HepG2 (cell line): Measurements from ENCODE around the gene CDK5R1. TPM values are rescaled to one million over a fixed set of nuclear protein-coding genes. Genes with fewer than 3 reads are reported as not detected.

Experiments used
- ATAC-seq: fragments of 200-7000 bp; cut with Tn5 transposase; 3 replicates; pipeline ENCODE4 v1.9.1; 2020; ENCODE audit warnings: mild to moderate bottlenecking, moderate library complexity
- BruUV-seq: library from RNA; stranded (reverse); fragments of 400-500 nt; replicated peaks from 2 replicates; lab custom pipeline; 2021; lab: Mats Ljungman, UMichigan
- CTCF ChIA-PET: fragments of 300-600 bp; formaldehyde crosslinking; extraction: SDS; loops from one replicate; lab custom pipeline; 2021; ENCODE audit warnings: low total read pairs, inconsistent platforms, low intra/inter-chr PET ratio; lab: Yijun Ruan, JAX
- POLR2A ChIA-PET: fragments of 350-600 bp; sonication (Branson Sonifier 250); formaldehyde crosslinking; loops from one replicate; lab custom pipeline; 2020; ENCODE audit warnings: antibody characterized with exemption, inconsistent platforms; lab: Yijun Ruan, JAX
- DNase-seq: peaks from one replicate; pipeline ENCODE4 v3.0.0-alpha.2; 2015; ENCODE audit warnings: low spot score
- FAIRE-seq: peaks from 3 replicates; lab custom pipeline; 2011; peaks lifted over from hg19 to GRCh38; lab: Jason Lieb, UNC
- H2AFZ ChIP-seq: one replicate; pipeline ENCODE4 v1.6.1; 2011; ENCODE audit warnings: low read length, inconsistent platforms
- H3K27ac ChIP-seq: fragments of 300-600 bp; 3 replicates; pipeline ENCODE4 v1.8.0; 2011; ENCODE audit warnings: mixed run types, mild to moderate bottlenecking, mixed read lengths, low read length, inconsistent platforms; ENCODE audit not compliant: insufficient read depth; ENCODE audit errors: extremely low read length
- H3K27me3 ChIP-seq, 2 experiments: fragments of 200-600 bp in 1 of 2; 2 replicates in 1 of 2; 3 replicates in 1 of 2; pipeline versions ENCODE4 v1.6.0 to v1.8.0; 2011; ENCODE audit warnings: low read length in 2 of 2, mild to moderate bottlenecking in 2 of 2, moderate library complexity in 2 of 2, inconsistent platforms in 1 of 2; ENCODE audit not compliant: insufficient read depth in 2 of 2, control insufficient read depth in 1 of 2
- H3K36me3 ChIP-seq, 2 experiments: fragments of 200-600 bp in 1 of 2; replicated peaks in 1 of 2; 2 replicates in 1 of 2; 3 replicates in 1 of 2; pipeline versions ENCODE4 v1.5.1 to v1.8.0; 2011; ENCODE audit warnings: low read length in 2 of 2, inconsistent platforms in 1 of 2; ENCODE audit not compliant: insufficient read depth in 2 of 2, control insufficient read depth in 1 of 2
- H3K4me1 ChIP-seq: 2 replicates; pipeline ENCODE4 v1.5.1; 2012; ENCODE audit warnings: low read length, inconsistent platforms; ENCODE audit not compliant: insufficient read depth
- H3K4me2 ChIP-seq: 2 replicates; pipeline ENCODE4 v1.6.0; 2011; ENCODE audit warnings: low read depth, low read length, inconsistent platforms
- H3K4me3 ChIP-seq, 3 experiments: fragments of 200-600 bp in 1 of 3; sonication (generic), shearing (Covaris generic) in 1 of 3; replicated peaks in 1 of 3; 2 replicates each; pipeline ENCODE4 v1.5.1; 2011 to 2016; ENCODE audit warnings: low read length in 3 of 3, inconsistent platforms in 2 of 3, low read depth in 2 of 3, mild to moderate bottlenecking in 2 of 3, control low read depth in 1 of 3, mixed read lengths in 1 of 3; ENCODE audit not compliant: insufficient read depth in 1 of 3
- H3K79me2 ChIP-seq: one replicate; pipeline ENCODE4 v1.6.1; 2011; ENCODE audit warnings: low read length, inconsistent platforms; ENCODE audit not compliant: insufficient read depth
- H3K9ac ChIP-seq: 2 replicates; pipeline ENCODE4 v1.6.0; 2011; ENCODE audit warnings: mild to moderate bottlenecking, low read depth, low read length, inconsistent platforms; ENCODE audit not compliant: insufficient read depth
- H3K9me3 ChIP-seq: 2 replicates; pipeline ENCODE4 v1.5.1; 2012; ENCODE audit warnings: mild to moderate bottlenecking, low read length
- H4K20me1 ChIP-seq: 2 replicates; pipeline ENCODE4 v1.6.0; 2011; ENCODE audit warnings: inconsistent platforms, mild to moderate bottlenecking, low read length, moderate library complexity; ENCODE audit not compliant: insufficient read depth
- ATF7 ChIP-seq, 2 experiments: fragments of 450-650 bp in 1 of 2; sonication (generic) in 1 of 2; formaldehyde crosslinking in 1 of 2; IDR thresholded peaks; 2 replicates each; pipeline versions ENCODE4 v1.4.0 to v1.6.1; 2016 to 2020; ENCODE audit warnings: antibody characterized with exemption in 1 of 2, mild to moderate bottlenecking in 1 of 2, missing genetic modification reagents in 1 of 2
- CREB1 ChIP-seq, 2 experiments: fragments of 450-650 bp in 1 of 2; IDR thresholded peaks; 2 replicates each; pipeline ENCODE4 v1.6.1; 2016 to 2017; ENCODE audit warnings: control low read depth in 1 of 2, mild to moderate bottlenecking in 1 of 2, missing compliant biosample characterization in 1 of 2, missing genetic modification characterization in 1 of 2
- TOE1 ChIP-seq: sonication (generic); formaldehyde crosslinking; IDR thresholded peaks from 2 replicates; pipeline ENCODE4 v1.4.0; 2020; ENCODE audit warnings: mild to moderate bottlenecking, missing genetic modification reagents
- WGBS: methylation state at CpG from one replicate; pipeline ENCODE4 v1.1.6; 2017; ENCODE audit warnings: low lambda C conversion rate; 5-methylcytosine and 5-hydroxymethylcytosine counted together
- in situ Hi-C: cut with HindIII; loops from 2 replicates; pipeline ENCODE4 v1.10.0; 2017; ENCODE audit warnings: low pct_unique_long_range_greater_than_20kb; ENCODE audit not compliant: extremely low pct_ligation_motif_present
- intact Hi-C: fragments of 100-400 bp; cut with micrococcal nuclease; formaldehyde crosslinking; loops from one replicate; pipeline ENCODE4 v1.10.0; 2022; ENCODE audit not compliant: unreplicated experiment
- polyA plus RNA-seq, 8 experiments: library from polyadenylated mRNA; depleted of rRNA in 3 of 8; stranded (reverse) in 7 of 8; unstranded in 1 of 8; fragments of >200 nt; fragmentation: Illumina TruSeq in 4 of 8; extraction: Trizol in 4 of 8; gene quantifications; 2 replicates each; pipeline versions ENCODE4 v1.2.1 to v1.2.3, GENCODE V29; 2011 to 2016; ENCODE audit warnings: low read depth in 4 of 8, missing spikeins in 1 of 8, mixed read lengths in 1 of 8; ENCODE audit not compliant: insufficient read depth in 1 of 8
- total RNA-seq, 5 experiments: library from RNA; depleted of rRNA; stranded (reverse); fragments of >200 nt; fragmentation: Illumina TruSeq; extraction: Trizol; gene quantifications; 2 replicates each; pipeline ENCODE4 v1.2.3, GENCODE V29; 2016; ENCODE audit warnings: low read depth in 1 of 5
- TF ChIP-seq, protein P1 (sequence below): sonication (generic); formaldehyde crosslinking; IDR thresholded peaks from 2 replicates; pipeline ENCODE4 v1.5.0; 2020; ENCODE audit warnings: mild to moderate bottlenecking, missing genetic modification reagents

Gene CDK5R1
- total and polyA plus RNA-seq, 2 of the 13 experiments (the other 11 are each of a cell fraction or from before 2014, with no cell fraction given), result 1.1 to 3.9 TPM

DNA sequence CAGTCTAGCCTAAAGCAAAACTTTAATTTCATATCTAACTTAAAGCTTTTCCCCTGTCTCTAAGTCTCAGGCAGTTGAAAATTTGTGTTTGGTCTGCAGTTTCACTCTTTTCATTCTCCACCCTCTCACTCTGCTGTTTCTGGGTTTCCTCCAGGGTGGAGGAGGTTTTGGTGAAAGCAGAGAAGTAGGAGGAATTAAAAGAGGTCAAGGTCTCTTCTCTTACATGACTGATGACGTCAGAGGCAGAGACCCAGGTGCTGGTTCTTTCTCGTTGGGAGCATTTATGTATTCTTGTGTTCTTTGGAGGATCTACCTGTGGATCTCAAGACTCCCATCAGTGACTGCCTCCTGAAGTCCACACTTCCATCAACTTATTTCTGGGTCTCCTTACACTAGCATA is 44.9 kb upstream of the CDK5R1 start:
- ChIA-PET CTCF (no interaction called here), POLR2A (no interaction called here)
- DNase-seq (no peak), FAIRE-seq (no peak), ATAC-seq (no peak)
- no peak overlapping the region for H2AFZ ChIP-seq
- H3K36me3 ChIP-seq, result no peaks in the 10 kb centered on the region; a peak in 1 of 5 replicates
- TF ChIP-seq ATF7 (IDR thresholded peaks at IDR 0.05) (peak; percentile 91), ATF7 (CRISPR knock-in tag; IDR thresholded peaks at IDR 0.05) (no peak), CREB1 (IDR thresholded peaks at IDR 0.05) (peak; percentile 97), CREB1 (CRISPR knock-in tag; IDR thresholded peaks at IDR 0.05) (0 out of 2 replicates have a peak, but pooled peaks have one; percentile 15), TOE1 (CRISPR knock-in tag) (no peak)
- TF ChIP-seq, protein P1, sequence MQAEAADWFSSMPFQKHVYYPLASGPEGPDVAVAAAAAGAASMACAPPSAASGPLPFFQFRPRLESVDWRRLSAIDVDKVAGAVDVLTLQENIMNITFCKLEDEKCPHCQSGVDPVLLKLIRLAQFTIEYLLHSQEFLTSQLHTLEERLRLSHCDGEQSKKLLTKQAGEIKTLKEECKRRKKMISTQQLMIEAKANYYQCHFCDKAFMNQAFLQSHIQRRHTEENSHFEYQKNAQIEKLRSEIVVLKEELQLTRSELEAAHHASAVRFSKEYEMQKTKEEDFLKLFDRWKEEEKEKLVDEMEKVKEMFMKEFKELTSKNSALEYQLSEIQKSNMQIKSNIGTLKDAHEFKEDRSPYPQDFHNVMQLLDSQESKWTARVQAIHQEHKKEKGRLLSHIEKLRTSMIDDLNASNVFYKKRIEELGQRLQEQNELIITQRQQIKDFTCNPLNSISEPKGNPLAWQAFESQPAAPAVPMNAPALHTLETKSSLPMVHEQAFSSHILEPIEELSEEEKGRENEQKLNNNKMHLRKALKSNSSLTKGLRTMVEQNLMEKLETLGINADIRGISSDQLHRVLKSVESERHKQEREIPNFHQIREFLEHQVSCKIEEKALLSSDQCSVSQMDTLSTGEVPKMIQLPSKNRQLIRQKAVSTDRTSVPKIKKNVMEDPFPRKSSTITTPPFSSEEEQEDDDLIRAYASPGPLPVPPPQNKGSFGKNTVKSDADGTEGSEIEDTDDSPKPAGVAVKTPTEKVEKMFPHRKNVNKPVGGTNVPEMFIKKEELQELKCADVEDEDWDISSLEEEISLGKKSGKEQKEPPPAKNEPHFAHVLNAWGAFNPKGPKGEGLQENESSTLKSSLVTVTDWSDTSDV (CRISPR knock-in tag), result no peak
- in situ Hi-C loops, result no loop called here
- H3K9me3 ChIP-seq, result no peaks in the 10 kb centered on the region
- H3K27ac ChIP-seq, result no peak overlapping the region
- intact Hi-C loops, result no loop called here
- H4K20me1 ChIP-seq, result peaks cover 15% of the 10 kb centered on the region
- H3K4me2 ChIP-seq, result no peak overlapping the region
- H3K4me3 ChIP-seq, result no peak overlapping the region
- H3K79me2 ChIP-seq, result peaks cover 24% of the 10 kb centered on the region
- peaks cover 49% of the 10 kb centered on the region for H3K4me1 ChIP-seq
- 16% methylated on average over 2 of the region's 2 CpGs for WGBS
- no peak overlapping the region for H3K9ac ChIP-seq
- H3K27me3 ChIP-seq, result no peaks in the 10 kb centered on the region
- no TSS peak for BruUV-seq
